Right renal cortex interstitium (tissue), 3 donors: ENCODE results near the gene ARHGEF10L. TPM values are rescaled to one million over a fixed set of nuclear protein-coding genes. Genes with fewer than 3 reads are reported as not detected.
"Not testable (repeated sequence)": the region's sequence is repeated elsewhere in the genome, so short reads cannot be mapped to it uniquely, and the experiment has no call there.

Experiments
- DNase-seq, 3 donors: peaks; one replicate each; pipeline ENCODE4 v3.0.0-alpha.2; 2013; ENCODE audit warnings: low read depth in 3 of 3, low spot score in 2 of 3
- polyA plus RNA-seq, 3 donors: library from polyadenylated mRNA; unstranded; fragments of 120-200 nt; gene quantifications; one replicate each; pipeline ENCODE4 v1.2.1, GENCODE V29; 2013; ENCODE audit not compliant: insufficient read length in 3 of 3

Gene ARHGEF10L
- polyA plus RNA-seq, 3 donors, result 35.7 to 41.5 (median 36.5) TPM

DNA sequence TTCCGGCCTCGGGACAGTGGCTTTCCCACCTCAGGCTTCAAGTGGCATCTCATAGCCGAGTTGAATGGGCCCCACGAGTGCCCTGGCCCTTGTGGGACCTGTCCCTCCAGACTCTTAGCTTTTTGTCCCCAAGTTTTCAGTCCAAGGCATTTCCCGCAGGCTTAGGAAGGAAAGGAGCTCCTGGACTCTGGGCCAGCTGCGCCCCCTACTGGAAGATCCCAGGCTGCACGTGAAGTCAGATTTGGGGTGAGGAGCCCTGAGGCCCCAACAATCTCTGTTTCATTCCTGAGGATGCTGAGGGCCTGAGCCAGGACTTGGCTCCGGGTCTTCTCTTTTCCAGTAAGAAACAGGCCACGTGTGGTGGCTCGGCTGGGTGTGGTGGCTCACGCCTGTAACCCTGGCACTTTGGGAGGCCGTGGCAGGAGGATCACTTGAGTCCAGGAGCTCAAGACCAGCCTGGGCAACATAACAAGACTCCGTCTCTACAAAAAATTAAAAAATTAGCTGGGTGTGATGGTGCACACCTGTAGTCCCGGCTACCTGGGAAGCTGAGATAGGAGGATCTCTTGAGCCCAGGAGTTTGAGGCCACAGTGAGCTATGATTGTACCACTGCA lies 67.4 kb downstream of the ARHGEF10L start:
- DNase-seq, result peak in 1 of 3 donors; percentile 46

DNA sequence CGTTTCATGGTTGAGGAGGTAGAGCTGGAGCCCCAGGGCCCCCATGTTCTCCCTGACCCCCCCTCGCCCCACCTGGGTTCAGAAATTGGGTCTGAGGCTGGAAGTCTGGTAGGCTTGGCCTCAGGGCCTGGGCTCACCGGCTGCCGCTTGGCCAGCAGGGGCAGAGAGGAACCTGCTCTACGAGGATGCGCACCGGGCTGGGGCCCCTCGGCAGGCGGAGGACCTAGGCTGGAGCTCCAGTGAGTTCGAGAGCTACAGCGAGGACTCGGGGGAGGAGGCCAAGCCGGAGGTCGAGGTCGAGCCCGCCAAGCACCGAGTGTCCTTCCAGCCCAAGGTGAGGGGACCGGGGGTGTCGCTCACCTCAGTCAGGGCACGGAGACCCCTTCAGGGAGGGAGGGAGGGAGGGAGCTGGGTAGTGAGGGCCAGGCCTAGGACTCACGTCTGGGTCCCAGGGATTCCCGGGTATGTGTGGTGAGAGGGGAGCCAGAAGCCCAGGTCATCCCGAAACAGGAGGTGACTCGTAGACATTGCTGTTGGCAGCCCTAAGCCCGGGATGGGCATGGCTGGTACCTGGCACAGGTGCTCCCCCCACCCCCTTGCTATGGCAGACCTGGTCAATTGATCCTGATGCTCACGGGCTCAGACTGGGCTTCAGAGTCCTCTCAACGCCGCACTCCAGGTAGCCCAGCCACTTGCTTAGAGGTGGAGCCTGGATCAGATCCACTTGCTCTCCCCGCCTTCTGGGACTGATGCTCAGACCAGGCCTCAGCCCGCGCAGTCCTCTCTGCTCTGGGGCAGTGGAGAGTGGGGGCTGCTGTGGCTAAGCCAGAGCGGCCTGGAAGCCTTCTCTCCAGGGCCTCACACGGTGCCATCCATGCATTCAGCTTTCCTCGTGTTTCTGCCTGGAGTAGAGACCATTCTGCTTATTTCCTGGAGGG lies 68.4 kb downstream of the ARHGEF10L start:
- DNase-seq, result no peak

DNA sequence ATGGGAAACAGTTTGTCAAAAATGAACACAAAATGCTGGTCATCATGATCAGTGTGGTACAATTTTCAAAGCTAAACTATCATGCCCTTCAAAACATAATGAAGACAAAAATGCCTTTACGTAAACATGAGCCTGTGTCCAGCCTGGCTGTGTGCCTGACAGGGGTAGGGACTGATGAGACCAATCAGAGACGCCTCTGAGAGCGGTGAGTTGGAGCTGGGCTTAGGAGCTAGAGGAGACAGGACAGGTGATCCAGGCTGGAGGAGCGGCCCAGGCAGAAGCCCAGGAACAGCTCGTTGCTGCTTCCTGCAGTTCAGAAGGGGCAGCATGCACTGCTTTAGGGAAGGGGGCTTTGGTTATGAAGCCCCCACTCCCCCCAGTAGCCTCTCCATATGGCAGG lies 70.0 kb downstream of the ARHGEF10L start:
- no peak for DNase-seq

- no peak for DNase-seq
These were observed 70.6 kb downstream of the ARHGEF10L start for GRCh38 chr1:17610085-17610484.

GRCh38 chr1:17610713-17611112 lies 71.2 kb downstream of the ARHGEF10L start:
- DNase-seq, result no peak

- no peak for DNase-seq
These were observed 72.5 kb downstream of the ARHGEF10L start for GRCh38 chr1:17611991-17612390.

DNA sequence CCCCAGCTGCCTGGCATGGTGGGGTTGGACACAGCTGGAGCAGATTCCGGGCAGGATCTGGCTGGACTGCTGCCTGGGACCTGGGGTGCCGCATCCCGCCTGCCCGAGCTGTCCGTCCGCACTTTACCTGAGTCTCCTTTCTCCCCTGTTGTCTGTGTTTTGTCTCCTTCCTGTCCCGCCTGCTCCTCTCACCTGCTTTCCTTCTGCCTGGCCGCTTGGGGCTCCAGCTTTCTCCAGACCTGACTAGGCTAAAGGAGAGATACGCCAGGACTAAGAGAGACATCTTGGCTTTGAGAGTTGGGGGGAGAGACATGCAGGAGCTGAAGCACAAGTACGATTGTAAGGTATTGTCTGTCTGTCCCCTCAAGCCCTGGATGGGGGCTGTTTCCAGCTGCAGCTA lies 73.3 kb downstream of the ARHGEF10L start:
- DNase-seq, result no peak

- DNase-seq, result no peak
These were observed 75.1 kb downstream of the ARHGEF10L start for GRCh38 chr1:17614586-17614985.

DNA sequence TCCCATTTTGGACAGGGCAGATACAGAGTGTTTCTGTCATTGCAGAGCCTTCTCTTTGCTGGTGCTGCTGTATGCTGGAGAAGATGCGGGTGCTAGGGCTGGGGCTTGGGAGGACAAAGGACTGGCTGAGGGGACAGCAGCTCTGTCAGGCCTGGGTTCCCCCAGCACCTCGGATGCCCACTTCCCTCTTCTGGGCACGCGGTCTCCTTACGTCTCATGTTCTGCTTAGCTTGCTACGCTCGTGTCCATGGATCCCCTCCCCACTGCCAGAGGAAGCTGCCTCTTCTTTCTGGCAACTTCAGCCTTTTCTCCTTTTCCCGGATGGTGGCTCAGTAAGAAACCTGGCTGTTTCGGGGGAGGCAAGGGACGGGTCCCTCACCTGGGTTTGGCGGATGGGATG lies 75.7 kb downstream of the ARHGEF10L start:
- no peak for DNase-seq

GRCh38 chr1:17615959-17616358 lies 76.5 kb downstream of the ARHGEF10L start:
- no peak for DNase-seq

GRCh38 chr1:17616731-17617279 lies 77.3 kb downstream of the ARHGEF10L start:
- no peak for DNase-seq

DNA sequence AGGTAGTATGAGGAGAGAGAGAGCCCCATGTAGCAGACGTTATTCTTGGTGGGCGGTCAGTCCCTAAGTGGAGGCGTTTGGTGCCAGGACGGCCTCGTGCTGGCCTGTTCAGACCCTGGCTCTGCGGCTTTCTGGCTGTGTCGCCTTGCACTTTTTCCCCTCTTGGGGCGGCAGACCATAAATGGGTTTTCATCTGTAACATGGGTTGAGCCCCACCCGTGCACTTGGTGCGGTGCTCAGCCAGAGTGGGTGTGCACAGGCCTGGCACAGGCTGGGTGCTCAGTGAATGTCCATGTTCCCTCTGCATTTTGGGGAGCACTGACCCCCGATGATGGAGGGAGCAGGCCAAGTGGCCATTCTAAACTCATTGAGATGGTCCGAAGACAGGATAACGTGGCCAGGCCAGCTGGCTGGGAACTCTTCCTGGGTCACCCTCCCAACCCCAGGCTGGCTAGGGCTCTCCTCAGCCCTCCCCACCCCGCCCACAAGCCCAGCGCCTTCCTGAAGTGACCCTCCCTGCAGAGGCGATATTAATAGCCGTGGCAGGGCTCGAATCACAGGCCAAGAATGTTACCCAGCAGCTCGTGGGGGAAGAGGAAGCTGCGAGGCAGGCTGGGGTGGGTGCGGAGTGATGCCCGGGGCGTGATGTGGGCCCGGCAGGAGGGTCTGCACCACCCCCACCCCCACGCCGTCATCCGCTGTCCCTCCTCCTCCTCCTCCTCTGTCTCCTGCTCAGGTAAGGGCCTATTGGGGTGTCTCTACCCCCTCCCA lies 78.5 kb downstream of the ARHGEF10L start:
- DNase-seq, result no peak

GRCh38 chr1:17618558-17619247 lies 79.2 kb downstream of the ARHGEF10L start:
- DNase-seq, result no peak

DNA sequence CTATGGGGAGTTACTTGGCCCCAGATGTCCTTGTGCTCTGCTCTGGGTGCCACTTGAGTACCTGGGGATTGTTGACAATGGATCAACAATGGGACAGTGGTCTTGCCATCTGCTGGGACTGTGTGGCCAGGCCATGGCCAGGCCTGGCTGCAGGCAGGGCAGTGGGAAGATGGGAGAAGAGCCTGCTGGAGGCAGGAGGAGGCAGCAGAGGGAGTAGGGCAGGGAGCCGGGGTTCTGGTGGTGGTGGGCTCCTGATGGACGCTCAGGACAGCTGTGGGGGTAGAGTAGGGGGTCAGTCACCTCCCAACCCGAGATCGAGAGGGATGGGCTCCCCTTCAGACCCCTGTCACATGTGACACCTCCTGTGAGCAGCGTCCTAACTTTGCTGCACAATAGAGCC lies 81.0 kb downstream of the ARHGEF10L start:
- no peak for DNase-seq

GRCh38 chr1:17621691-17622090 lies 82.2 kb downstream of the ARHGEF10L start:
- DNase-seq, result no peak

GRCh38 chr1:17622823-17623222 lies 83.3 kb downstream of the ARHGEF10L start:
- no peak for DNase-seq

- no peak for DNase-seq
These were observed 85.2 kb downstream of the ARHGEF10L start for GRCh38 chr1:17624611-17625233.

DNA sequence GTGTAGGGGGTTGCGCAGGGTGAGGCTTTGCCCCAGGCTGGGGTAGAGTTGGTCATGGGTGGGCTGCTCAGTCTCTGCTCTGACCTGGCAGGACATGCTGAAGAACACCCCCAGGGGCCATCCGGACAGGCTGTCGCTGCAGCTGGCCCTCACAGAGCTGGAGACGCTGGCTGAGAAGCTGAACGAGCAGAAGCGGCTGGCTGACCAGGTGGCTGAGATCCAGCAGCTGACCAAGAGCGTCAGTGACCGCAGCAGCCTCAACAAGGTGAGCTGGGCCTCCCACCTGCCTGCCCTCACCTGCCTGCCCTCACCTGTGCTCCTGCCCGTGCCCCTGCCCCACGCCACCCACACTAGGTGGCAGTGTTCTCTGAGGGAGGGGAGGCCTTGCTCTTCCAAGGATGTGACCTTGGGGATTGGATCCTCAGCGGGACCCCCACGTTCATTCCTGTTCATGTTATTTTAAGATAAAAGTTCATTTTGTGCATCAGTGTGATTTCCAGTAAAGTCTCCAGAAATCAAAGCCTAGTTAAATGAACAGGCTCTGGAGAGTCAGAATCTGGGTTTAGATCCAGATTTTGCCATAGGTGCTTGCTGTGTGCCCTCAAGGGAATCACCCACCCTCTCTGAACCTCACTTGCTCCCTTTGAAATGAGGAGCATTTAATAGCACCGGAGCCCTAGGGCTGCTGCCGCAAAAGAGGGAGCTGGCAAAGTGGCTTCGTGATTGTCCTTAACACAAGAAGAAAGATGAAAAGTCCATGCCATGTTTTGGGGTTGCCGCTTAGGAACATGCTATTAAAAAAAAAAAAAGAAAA lies 87.9 kb downstream of the ARHGEF10L start:
- DNase-seq, result no peak

DNA sequence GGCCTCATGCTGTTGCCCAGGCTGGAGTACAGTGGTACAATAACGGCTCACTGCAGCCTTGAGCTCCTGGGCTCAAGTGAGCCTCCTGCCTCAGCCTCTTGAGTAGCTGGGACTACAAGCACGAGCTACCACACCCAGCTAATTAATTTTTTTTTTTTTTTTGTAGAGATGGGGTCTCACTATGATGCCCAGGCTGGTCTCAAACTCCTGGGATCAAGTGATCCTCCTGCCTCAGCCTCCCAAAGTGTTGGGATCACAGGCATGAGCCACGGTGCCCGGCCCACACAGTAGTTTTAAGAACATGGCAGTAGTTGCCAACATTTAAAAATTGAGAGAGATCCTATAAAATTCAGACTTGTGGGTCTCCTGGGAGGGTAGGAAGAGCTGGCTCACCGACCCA lies 89.5 kb downstream of the ARHGEF10L start:
- DNase-seq, result not testable (repeated sequence)
